SU-DHL-6 (cell line): Measurements from ENCODE around the gene TPRKB.

Source experiments
- H2AFZ ChIP-seq: fragments of 200-600 bp; sonication (generic); 2 replicates; pipeline ENCODE4 v1.6.1; 2014; ENCODE audit warnings: low read depth, mild to moderate bottlenecking, moderate library complexity, mixed read lengths, antibody characterized with exemption, low read length; ENCODE audit not compliant: severe bottlenecking
- H3F3A ChIP-seq: fragments of 200-600 bp; shearing (Covaris generic); 2 replicates; pipeline ENCODE4 v1.6.0; 2016; ENCODE audit warnings: antibody characterized with exemption, mild to moderate bottlenecking; ENCODE audit not compliant: insufficient read depth
- H3K27ac ChIP-seq: fragments of 200-600 bp; sonication (generic); 2 replicates; pipeline ENCODE4 v1.5.1; 2016; ENCODE audit warnings: low read depth, mild to moderate bottlenecking, low read length, moderate library complexity, mixed read lengths
- H3K27me3 ChIP-seq: fragments of 200-600 bp; sonication (generic), shearing (Covaris generic); 2 replicates; pipeline ENCODE4 v1.6.0; 2014; ENCODE audit warnings: mild to moderate bottlenecking, low read length
- H3K36me3 ChIP-seq: fragments of 200-600 bp; sonication (generic); 2 replicates; pipeline ENCODE4 v1.6.1; 2014; ENCODE audit warnings: mild to moderate bottlenecking, low read length, mixed read lengths
- H3K4me2 ChIP-seq: fragments of 300-600, 200-600 bp; shearing (Covaris generic), sonication (generic); 2 replicates; pipeline ENCODE4 v1.6.0; 2014; ENCODE audit warnings: low read length, low read depth, mild to moderate bottlenecking; ENCODE audit not compliant: poor library complexity, severe bottlenecking
- H3K4me3 ChIP-seq: fragments of 200-600 bp; sonication (generic); 2 replicates; pipeline ENCODE4 v1.5.1; 2014; ENCODE audit warnings: antibody characterized with exemption, low read length, mild to moderate bottlenecking, mixed read lengths; ENCODE audit not compliant: insufficient read depth, poor library complexity, severe bottlenecking
- H3K79me2 ChIP-seq: fragments of 200-600 bp; sonication (generic); 2 replicates; pipeline ENCODE4 v1.6.1; 2014; ENCODE audit warnings: mild to moderate bottlenecking, low read length, moderate library complexity; ENCODE audit not compliant: insufficient read depth
- H3K9ac ChIP-seq: fragments of 200-600 bp; sonication (generic); 2 replicates; pipeline ENCODE4 v1.7.0; 2014; ENCODE audit warnings: mild to moderate bottlenecking, low read length
- H3K9me2 ChIP-seq: fragments of 200-600 bp; sonication (generic); replicated peaks from 2 replicates; pipeline ENCODE4 v1.6.1; 2014; ENCODE audit warnings: low read length; ENCODE audit not compliant: insufficient read depth
- H3K9me3 ChIP-seq: fragments of 200-600 bp; sonication (generic); 2 replicates; pipeline ENCODE4 v1.6.1; 2014; ENCODE audit warnings: low read length, mixed read lengths; ENCODE audit not compliant: insufficient read depth
- H4K20me1 ChIP-seq: fragments of 200-600 bp; sonication (generic); 2 replicates; pipeline ENCODE4 v1.6.1; 2014; ENCODE audit warnings: low read depth, mild to moderate bottlenecking, antibody characterized with exemption, low read length, moderate library complexity, mixed read lengths
- CTCF ChIP-seq: fragments of 200-600 bp; sonication (generic); IDR thresholded peaks from one replicate; pipeline ENCODE4 v1.5.1; 2017; ENCODE audit warnings: antibody characterized with exemption, mild to moderate bottlenecking, low read length, moderate library complexity; ENCODE audit not compliant: insufficient read depth, poor library complexity, severe bottlenecking
- EZH2phosphoT487 ChIP-seq: fragments of 200-600 bp; sonication (generic), shearing (Covaris generic); conservative IDR thresholded peaks from 2 replicates; pipeline ENCODE4 v1.6.1; 2018; ENCODE audit warnings: mild to moderate bottlenecking, antibody characterized with exemption, low read length, moderate library complexity, mixed read lengths

TPRKB gene

GRCh38 chr2:73746877-73747208 is 9.7 kb upstream of the TPRKB start:
- no peaks in the 10 kb centered on the region for H3K36me3 ChIP-seq
- no peak overlapping the region for H3K4me2 ChIP-seq
- no peaks in the 10 kb centered on the region for H3K27me3 ChIP-seq
- no peaks in the 10 kb centered on the region for H3F3A ChIP-seq
- no peak overlapping the region for H3K27ac ChIP-seq
- TF ChIP-seq CTCF (no peak), EZH2phosphoT487 (no peak)
- H4K20me1 ChIP-seq, result no peaks in the 10 kb centered on the region
- no peaks in the 10 kb centered on the region for H3K9me2 ChIP-seq
- H3K79me2 ChIP-seq, result no peaks in the 10 kb centered on the region
- H3K9ac ChIP-seq, result no peak overlapping the region
- H3K4me3 ChIP-seq, result no peak overlapping the region
- H2AFZ ChIP-seq, result no peak overlapping the region
- H3K9me3 ChIP-seq, result no peaks in the 10 kb centered on the region

DNA sequence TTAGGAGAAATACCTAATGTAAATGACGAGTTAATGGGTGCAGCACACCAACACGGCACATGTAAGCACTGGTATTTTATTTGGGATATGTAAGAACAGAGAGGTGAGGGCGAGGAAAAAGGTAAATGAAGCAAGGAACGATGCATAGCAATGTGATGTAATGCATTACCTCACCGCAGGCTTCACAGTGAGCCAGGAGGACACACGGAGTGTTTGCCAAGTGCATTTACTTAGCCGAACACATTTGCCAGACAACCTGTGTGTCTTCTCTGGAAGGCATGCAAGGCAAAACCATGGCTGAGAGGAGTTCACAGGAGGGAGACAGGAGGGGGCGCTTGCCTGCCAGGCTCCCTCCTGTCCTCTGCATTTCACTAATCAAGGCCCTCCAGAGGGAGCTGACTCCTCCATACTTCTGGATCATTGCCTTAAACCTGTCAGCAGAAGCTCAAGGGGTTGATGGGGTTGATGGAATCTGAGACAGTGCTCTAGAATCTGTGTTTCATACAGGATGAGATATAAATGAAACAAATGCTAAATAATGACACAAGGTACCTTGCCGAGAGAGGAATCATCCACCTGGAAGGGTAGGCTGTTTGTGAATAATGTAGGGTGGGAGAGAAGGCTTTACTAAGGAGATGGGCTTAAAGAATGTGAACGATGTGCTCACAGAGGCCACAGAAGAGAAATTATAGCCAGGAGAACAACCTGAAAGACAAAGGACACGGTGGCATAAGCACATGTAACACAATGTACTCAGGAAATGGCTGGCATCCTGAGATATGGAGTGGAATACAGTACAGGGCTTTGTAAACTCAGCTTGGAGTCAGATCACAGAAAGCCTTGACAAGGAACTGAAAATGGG is 9.1 kb upstream of the TPRKB start:
- Histone ChIP-seq H3F3A (no peaks in the 10 kb centered on the region), H3K4me3 (no peak overlapping the region), H2AFZ (no peak overlapping the region), H3K27ac (no peak overlapping the region), H3K9me2 (no peaks in the 10 kb centered on the region), H4K20me1 (no peaks in the 10 kb centered on the region), H3K36me3 (no peaks in the 10 kb centered on the region), H3K9me3 (no peaks in the 10 kb centered on the region), H3K79me2 (no peaks in the 10 kb centered on the region), H3K9ac (no peak overlapping the region), H3K27me3 (no peaks in the 10 kb centered on the region), H3K4me2 (no peak overlapping the region)
- no peak for TF ChIP-seq EZH2phosphoT487
- TF ChIP-seq CTCF, result no peak

DNA sequence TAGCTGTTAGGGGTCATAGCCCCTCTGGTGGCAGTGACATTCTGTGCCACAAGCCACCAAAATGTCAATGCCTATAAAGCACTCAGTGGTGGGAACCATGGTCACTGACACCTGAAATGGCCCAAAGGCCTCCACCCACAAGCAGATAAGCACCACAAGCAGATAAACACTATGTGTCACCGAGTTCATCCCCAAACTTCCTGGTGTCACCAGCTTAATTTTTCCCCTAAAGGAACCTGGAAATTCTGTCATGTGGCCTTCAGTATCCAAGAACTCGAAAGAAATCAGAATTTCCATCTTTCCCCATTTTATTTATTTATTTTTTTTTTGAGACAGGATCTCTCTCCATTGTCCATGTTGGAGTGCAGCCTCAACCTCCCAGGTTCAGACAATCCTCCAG is 3.6 kb upstream of the TPRKB start:
- H3K9me2 ChIP-seq, result no peaks in the 10 kb centered on the region
- TF ChIP-seq CTCF, result no peak
- no peak for TF ChIP-seq EZH2phosphoT487
- H2AFZ ChIP-seq, result no peak overlapping the region
- no peak overlapping the region for H3K27ac ChIP-seq
- no peaks in the 10 kb centered on the region for H3K9me3 ChIP-seq
- no peak overlapping the region for H3K4me3 ChIP-seq
- no peaks in the 10 kb centered on the region for H3K27me3 ChIP-seq
- H3K36me3 ChIP-seq, result no peaks in the 10 kb centered on the region; the same call in 1 of the 2 replicates
- peaks cover 11% of the 10 kb centered on the region; the same call in 1 of the 2 replicates for H3F3A ChIP-seq
- peaks cover 6% of the 10 kb centered on the region; the same call in 1 of the 2 replicates for H4K20me1 ChIP-seq
- H3K9ac ChIP-seq, result no peak overlapping the region
- peaks cover 13% of the 10 kb centered on the region for H3K79me2 ChIP-seq
- H3K4me2 ChIP-seq, result no peak overlapping the region
